ENCODE measurements around the gene HIRA.

Gene HIRA

GRCh38 chr22:19398652-19399051 lies 32.9 kb downstream of the HIRA start:
- Histone ChIP-seq H3K4me3 (ENCODE audit: low read length) (no peak overlapping the region), H3K9ac (ENCODE audit: low read depth, low read length) (no peak overlapping the region), H3K27me3 (ENCODE audit: insufficient read depth, low read length) (no peaks in the 10 kb centered on the region), H3K4me1 (ENCODE audit: insufficient read depth, low read length) (no peaks in the 10 kb centered on the region), H3K36me3 (ENCODE audit: insufficient read depth, low read depth, low read length) (peaks cover 86% of the 10 kb centered on the region), H3K27ac (ENCODE audit: low read length) (no peak overlapping the region), H3K9me3 (ENCODE audit: insufficient read depth, low read depth, low read length) (no peaks in the 10 kb centered on the region)

- no peaks in the 10 kb centered on the region for H3K27me3 ChIP-seq (ENCODE audit: insufficient read depth, low read length)
- H3K27ac ChIP-seq (ENCODE audit: low read length) = no peak overlapping the region
- no peak overlapping the region for H3K4me3 ChIP-seq (ENCODE audit: low read length)
- no peaks in the 10 kb centered on the region for H3K9me3 ChIP-seq (ENCODE audit: insufficient read depth, low read depth, low read length)
- no peak overlapping the region for H3K9ac ChIP-seq (ENCODE audit: low read depth, low read length)
- peaks cover 90% of the 10 kb centered on the region for H3K36me3 ChIP-seq (ENCODE audit: insufficient read depth, low read depth, low read length)
- H3K4me1 ChIP-seq (ENCODE audit: insufficient read depth, low read length) = no peaks in the 10 kb centered on the region
Measured at GRCh38 chr22:19398206-19398605, 33.3 kb downstream of the HIRA start.

DNA sequence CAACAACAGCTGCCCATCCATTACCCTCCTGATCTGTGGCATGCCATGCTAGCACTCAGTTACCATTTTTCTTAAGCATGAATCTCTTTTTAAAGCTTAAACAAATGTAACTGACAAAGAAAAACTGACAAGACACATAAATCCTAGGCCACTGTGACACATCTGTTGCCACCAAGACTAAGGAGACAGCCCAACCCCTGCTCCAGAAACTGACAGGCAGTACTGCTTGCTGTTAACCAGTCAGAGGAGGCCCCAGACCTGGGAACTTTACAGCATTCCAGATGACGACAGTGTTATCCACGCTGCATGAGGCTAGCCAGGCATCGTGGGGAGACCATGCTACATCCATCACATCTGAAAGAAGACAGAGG lies 33.8 kb downstream of the HIRA start:
- Histone ChIP-seq H3K27me3 (ENCODE audit: insufficient read depth, low read length) (no peaks in the 10 kb centered on the region), H3K4me3 (ENCODE audit: low read length) (no peak overlapping the region), H3K27ac (ENCODE audit: low read length) (no peak overlapping the region), H3K9ac (ENCODE audit: low read depth, low read length) (no peak overlapping the region), H3K36me3 (ENCODE audit: insufficient read depth, low read depth, low read length) (peaks cover 93% of the 10 kb centered on the region), H3K9me3 (ENCODE audit: insufficient read depth, low read depth, low read length) (no peaks in the 10 kb centered on the region), H3K4me1 (ENCODE audit: insufficient read depth, low read length) (no peaks in the 10 kb centered on the region)

DNA sequence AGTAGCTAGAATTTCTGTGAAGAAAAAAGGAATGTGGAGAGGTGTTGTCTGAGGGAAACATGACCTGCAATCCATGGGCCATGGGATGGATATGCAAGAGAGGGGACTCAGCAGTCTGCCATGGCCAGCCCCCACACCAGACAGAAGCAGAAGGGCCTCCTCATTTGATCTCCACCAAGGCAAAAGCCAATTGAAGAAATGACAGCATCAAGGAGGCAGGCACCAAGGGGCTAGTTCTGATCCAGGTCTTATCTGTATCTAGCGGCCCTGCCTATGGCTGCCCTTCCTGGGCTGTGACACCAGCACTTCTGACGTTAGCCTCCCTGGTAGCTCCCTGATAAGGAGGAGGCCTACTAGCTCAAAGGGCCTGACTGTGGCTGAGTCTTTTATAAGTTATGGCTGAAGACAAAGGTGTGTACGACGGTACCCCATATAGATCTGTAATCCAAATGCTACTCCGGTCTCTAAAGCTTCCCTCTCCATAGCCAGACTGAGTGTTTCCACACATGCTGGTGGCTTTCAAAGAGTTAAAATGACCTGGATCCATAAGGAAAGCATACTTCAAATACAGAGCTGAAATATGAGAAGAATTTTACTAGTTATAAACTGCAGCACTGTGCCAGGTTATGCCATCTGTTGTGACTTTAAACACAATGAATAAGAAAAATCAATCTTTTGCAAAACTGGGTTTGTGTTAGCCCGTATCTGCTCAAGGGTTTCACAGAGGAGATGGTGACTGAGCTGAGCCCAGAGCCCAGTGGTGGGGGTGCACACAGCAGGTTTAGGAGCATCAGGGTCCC lies 34.4 kb downstream of the HIRA start:
- H3K9me3 ChIP-seq (ENCODE audit: insufficient read depth, low read depth, low read length) = no peaks in the 10 kb centered on the region
- no peaks in the 10 kb centered on the region for H3K27me3 ChIP-seq (ENCODE audit: insufficient read depth, low read length)
- H3K9ac ChIP-seq (ENCODE audit: low read depth, low read length) = no peak overlapping the region
- H3K36me3 ChIP-seq (ENCODE audit: insufficient read depth, low read depth, low read length) = peaks cover 93% of the 10 kb centered on the region
- H3K27ac ChIP-seq (ENCODE audit: low read length) = no peak overlapping the region
- no peaks in the 10 kb centered on the region for H3K4me1 ChIP-seq (ENCODE audit: insufficient read depth, low read length)
- no peak overlapping the region for H3K4me3 ChIP-seq (ENCODE audit: low read length)

DNA sequence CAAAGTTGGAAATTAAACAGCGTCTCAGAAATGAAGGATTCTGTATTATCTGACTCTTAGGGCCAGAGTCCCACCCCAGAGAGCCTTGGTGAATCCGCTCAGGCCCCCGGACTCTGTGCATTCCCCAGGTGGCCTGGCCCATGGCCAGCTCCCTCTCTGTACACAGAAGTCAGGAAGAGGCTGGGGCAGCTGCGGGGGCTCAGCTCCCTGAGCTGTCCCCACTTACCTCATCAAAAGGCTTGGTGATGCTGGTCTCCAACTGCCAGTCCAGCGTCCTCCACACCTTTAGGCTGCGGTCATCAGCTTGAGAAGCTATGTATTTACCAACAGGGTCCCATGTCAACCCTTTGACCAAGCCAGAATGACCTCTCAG lies 35.0 kb downstream of the HIRA start:
- H3K4me3 ChIP-seq (ENCODE audit: low read length) = no peak overlapping the region
- H3K9ac ChIP-seq (ENCODE audit: low read depth, low read length) = no peak overlapping the region
- H3K9me3 ChIP-seq (ENCODE audit: insufficient read depth, low read depth, low read length) = no peaks in the 10 kb centered on the region
- H3K27me3 ChIP-seq (ENCODE audit: insufficient read depth, low read length) = no peaks in the 10 kb centered on the region
- no peak overlapping the region for H3K27ac ChIP-seq (ENCODE audit: low read length)
- no peaks in the 10 kb centered on the region for H3K4me1 ChIP-seq (ENCODE audit: insufficient read depth, low read length)
- H3K36me3 ChIP-seq (ENCODE audit: insufficient read depth, low read depth, low read length) = peaks cover 95% of the 10 kb centered on the region

- Histone ChIP-seq H3K36me3 (ENCODE audit: insufficient read depth, low read depth, low read length) (peaks cover 92% of the 10 kb centered on the region), H3K4me3 (ENCODE audit: low read length) (no peak overlapping the region), H3K4me1 (ENCODE audit: insufficient read depth, low read length) (no peaks in the 10 kb centered on the region), H3K27ac (ENCODE audit: low read length) (no peak overlapping the region), H3K9ac (ENCODE audit: low read depth, low read length) (no peak overlapping the region), H3K27me3 (ENCODE audit: insufficient read depth, low read length) (no peaks in the 10 kb centered on the region), H3K9me3 (ENCODE audit: insufficient read depth, low read depth, low read length) (no peaks in the 10 kb centered on the region)
Measured at GRCh38 chr22:19395276-19395675, 36.3 kb downstream of the HIRA start.

DNA sequence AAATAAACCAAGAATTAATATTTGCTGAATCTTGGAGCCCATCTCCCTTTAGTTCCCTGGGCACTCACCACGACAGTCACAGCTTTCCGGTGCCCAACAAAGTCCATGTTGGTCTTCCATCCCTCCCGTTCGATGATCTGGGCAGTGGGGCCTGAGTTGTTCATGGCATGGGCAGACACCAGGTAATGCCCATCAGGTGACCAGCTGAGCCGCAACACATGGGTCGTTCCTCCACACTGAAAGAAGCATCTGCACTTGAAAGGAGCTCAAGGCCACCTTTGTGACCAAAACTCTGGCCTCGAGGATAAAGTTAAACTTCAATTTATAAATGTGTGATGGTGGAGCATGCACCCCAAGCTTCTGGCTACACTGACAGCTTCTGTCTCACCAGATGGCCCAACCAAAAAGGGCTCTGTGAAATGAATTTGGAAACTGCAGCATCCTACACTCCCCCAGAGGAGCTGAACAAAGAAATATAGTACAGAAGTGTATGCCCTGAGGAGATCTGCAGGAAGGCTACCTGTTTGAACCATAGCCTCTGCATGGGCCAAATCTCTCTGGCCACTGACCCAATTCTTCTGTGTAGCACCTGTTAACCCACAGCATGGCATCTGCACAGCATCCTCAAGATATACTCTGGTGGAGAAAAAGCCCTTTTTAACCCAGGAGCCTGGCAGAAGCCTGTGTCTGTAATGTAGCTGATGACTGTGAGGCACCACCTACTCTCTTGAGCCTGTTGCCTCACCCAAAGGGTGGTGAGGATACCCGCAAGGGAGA lies 37.1 kb downstream of the HIRA start:
- Histone ChIP-seq H3K9ac (ENCODE audit: low read depth, low read length) (no peak overlapping the region), H3K4me1 (ENCODE audit: insufficient read depth, low read length) (no peaks in the 10 kb centered on the region), H3K36me3 (ENCODE audit: insufficient read depth, low read depth, low read length) (peaks cover 93% of the 10 kb centered on the region), H3K9me3 (ENCODE audit: insufficient read depth, low read depth, low read length) (no peaks in the 10 kb centered on the region), H3K27ac (ENCODE audit: low read length) (no peak overlapping the region), H3K4me3 (ENCODE audit: low read length) (no peak overlapping the region), H3K27me3 (ENCODE audit: insufficient read depth, low read length) (no peaks in the 10 kb centered on the region)

- H3K9ac ChIP-seq (ENCODE audit: low read depth, low read length) = no peak overlapping the region
- no peaks in the 10 kb centered on the region for H3K4me1 ChIP-seq (ENCODE audit: insufficient read depth, low read length)
- H3K36me3 ChIP-seq (ENCODE audit: insufficient read depth, low read depth, low read length) = peaks cover 93% of the 10 kb centered on the region
- H3K27ac ChIP-seq (ENCODE audit: low read length) = no peak overlapping the region
- no peaks in the 10 kb centered on the region for H3K27me3 ChIP-seq (ENCODE audit: insufficient read depth, low read length)
- H3K4me3 ChIP-seq (ENCODE audit: low read length) = no peak overlapping the region
- H3K9me3 ChIP-seq (ENCODE audit: insufficient read depth, low read depth, low read length) = no peaks in the 10 kb centered on the region
Measured at GRCh38 chr22:19393704-19394103, 37.8 kb downstream of the HIRA start.

GRCh38 chr22:19387575-19387974 lies 44.0 kb downstream of the HIRA start:
- H3K36me3 ChIP-seq (ENCODE audit: insufficient read depth, low read depth, low read length) = peaks cover 96% of the 10 kb centered on the region
- no peaks in the 10 kb centered on the region for H3K4me1 ChIP-seq (ENCODE audit: insufficient read depth, low read length)
- H3K9me3 ChIP-seq (ENCODE audit: insufficient read depth, low read depth, low read length) = no peaks in the 10 kb centered on the region
- no peaks in the 10 kb centered on the region for H3K27me3 ChIP-seq (ENCODE audit: insufficient read depth, low read length)
- no peak overlapping the region for H3K27ac ChIP-seq (ENCODE audit: low read length)
- H3K9ac ChIP-seq (ENCODE audit: low read depth, low read length) = no peak overlapping the region
- no peak overlapping the region for H3K4me3 ChIP-seq (ENCODE audit: low read length)

DNA sequence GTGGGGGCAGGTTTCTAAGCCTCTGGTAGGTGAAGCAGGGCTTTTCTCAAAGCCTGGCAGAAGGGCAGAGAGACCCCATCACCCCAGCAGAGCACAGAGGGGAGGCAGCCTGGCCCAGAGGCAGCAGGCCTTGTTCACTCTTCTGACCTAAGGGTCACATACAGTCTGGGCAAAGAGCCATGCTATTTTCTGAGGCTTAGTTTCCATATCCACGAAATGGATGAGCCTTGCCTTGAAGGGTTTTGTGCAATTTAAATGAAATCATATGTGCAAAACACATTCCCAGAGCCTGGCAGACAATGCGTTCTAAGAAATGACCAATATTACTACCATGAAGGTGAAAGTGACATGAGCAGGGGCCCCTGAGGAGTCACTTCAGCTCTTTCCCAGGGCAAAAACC lies 44.5 kb downstream of the HIRA start:
- H3K4me3 ChIP-seq (ENCODE audit: low read length) = no peak overlapping the region
- H3K4me1 ChIP-seq (ENCODE audit: insufficient read depth, low read length) = no peaks in the 10 kb centered on the region
- H3K36me3 ChIP-seq (ENCODE audit: insufficient read depth, low read depth, low read length) = peaks cover 96% of the 10 kb centered on the region
- no peaks in the 10 kb centered on the region for H3K27me3 ChIP-seq (ENCODE audit: insufficient read depth, low read length)
- H3K9me3 ChIP-seq (ENCODE audit: insufficient read depth, low read depth, low read length) = no peaks in the 10 kb centered on the region
- H3K27ac ChIP-seq (ENCODE audit: low read length) = no peak overlapping the region
- no peak overlapping the region for H3K9ac ChIP-seq (ENCODE audit: low read depth, low read length)

DNA sequence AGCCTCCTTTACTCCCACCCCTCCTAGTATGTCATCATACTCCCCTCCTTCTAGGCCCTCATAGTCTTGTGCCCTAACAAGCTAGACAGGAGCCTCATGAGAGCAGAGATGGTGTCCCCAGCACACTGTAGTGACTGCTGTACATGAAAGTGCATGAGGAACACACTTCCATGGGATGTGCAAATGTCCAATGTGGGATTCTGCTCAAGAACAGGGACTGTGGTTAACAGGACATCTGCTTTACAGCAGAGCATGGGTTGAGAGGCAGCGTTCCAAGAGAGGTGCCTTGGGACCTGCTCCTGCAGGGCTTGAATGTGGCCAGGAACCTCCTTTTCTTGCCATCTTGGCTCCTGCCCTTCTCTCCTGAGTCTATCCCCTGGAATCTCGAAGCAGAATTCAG lies 45.3 kb downstream of the HIRA start:
- no peak overlapping the region for H3K9ac ChIP-seq (ENCODE audit: low read depth, low read length)
- no peaks in the 10 kb centered on the region for H3K9me3 ChIP-seq (ENCODE audit: insufficient read depth, low read depth, low read length)
- H3K27me3 ChIP-seq (ENCODE audit: insufficient read depth, low read length) = no peaks in the 10 kb centered on the region
- H3K27ac ChIP-seq (ENCODE audit: low read length) = no peak overlapping the region
- H3K4me1 ChIP-seq (ENCODE audit: insufficient read depth, low read length) = no peaks in the 10 kb centered on the region
- peaks cover 98% of the 10 kb centered on the region for H3K36me3 ChIP-seq (ENCODE audit: insufficient read depth, low read depth, low read length)
- no peak overlapping the region for H3K4me3 ChIP-seq (ENCODE audit: low read length)

DNA sequence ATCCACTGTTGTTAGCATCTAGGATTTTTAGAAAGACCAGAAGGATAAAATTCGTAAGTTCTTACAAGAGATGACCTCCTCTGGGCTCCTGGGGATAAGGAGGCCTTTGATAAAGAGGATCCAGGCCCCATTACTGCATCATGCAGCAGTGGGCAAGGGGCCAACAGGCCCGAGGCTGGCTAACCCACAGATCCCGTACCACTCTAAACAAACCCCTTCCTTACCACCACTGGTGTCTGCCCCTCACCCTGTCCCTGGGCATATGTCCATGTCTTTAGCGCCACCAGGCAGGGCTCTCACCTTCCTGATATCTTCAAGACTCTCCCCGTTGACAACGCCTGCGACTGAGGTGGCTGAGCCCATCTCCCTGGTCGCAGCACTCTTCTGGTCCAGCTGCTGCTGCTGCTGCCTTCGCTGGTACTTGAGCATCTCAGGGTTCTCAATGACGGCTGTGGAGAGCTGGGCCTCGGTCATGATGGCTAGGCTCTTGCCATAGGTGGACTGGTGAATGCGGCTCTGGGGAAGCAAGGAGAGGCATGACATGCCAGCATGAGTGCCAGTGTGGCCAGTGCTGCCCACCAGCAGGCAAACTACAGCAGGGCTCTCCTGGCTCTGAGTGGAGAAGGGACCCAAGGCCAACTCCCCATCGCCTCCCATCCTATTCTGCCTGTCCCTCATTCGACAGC lies 46.2 kb downstream of the HIRA start:
- Histone ChIP-seq H3K27ac (ENCODE audit: low read length) (no peak overlapping the region), H3K9me3 (ENCODE audit: insufficient read depth, low read depth, low read length) (no peaks in the 10 kb centered on the region), H3K4me3 (ENCODE audit: low read length) (no peak overlapping the region), H3K4me1 (ENCODE audit: insufficient read depth, low read length) (no peaks in the 10 kb centered on the region), H3K9ac (ENCODE audit: low read depth, low read length) (no peak overlapping the region), H3K36me3 (ENCODE audit: insufficient read depth, low read depth, low read length) (peaks cover 95% of the 10 kb centered on the region), H3K27me3 (ENCODE audit: insufficient read depth, low read length) (no peaks in the 10 kb centered on the region)

Measured in iPS-20b (cell line).